Muscle of arm (tissue), 12 donors: ENCODE results near the gene WDR59. TPM values are rescaled to one million over a fixed set of nuclear protein-coding genes. Genes with fewer than 3 reads are reported as not detected.

ENCODE experiments used
- polyA plus RNA-seq, 12 donors: library from polyadenylated mRNA; unstranded; fragments of 120-200 nt; gene quantifications; one replicate each; pipeline ENCODE4 v1.2.1, GENCODE V29; 2013; ENCODE audit not compliant: insufficient read length in 12 of 12

Gene WDR59
- polyA plus RNA-seq, 12 donors, result 37.0 to 84.5 (median 48.7) TPM; not detected in 1

Other genes starting within 250 kb of the WDR59 start
- gene FA2H, start 210.3 kb downstream of the WDR59 start, polyA plus RNA-seq, result 1 to 10 TPM in 2 of 12 donors, under 1 TPM in 6, not detected in 4; 0.08 to 6.8 (median 0.15) TPM
- 10 to 100 TPM in 11 of 12 donors, not detected in 1; 37.6 to 99.0 (median 40.8) TPM for gene ZNRF1, start 13.9 kb upstream of the WDR59 start, polyA plus RNA-seq
- 1 to 10 TPM in 9 of 12 donors, under 1 TPM in 1, not detected in 2; 0.63 to 3.3 (median 2.2) TPM for gene LDHD, start 131.7 kb upstream of the WDR59 start, polyA plus RNA-seq
- gene ZFP1, start 163.4 kb upstream of the WDR59 start, polyA plus RNA-seq, result 10 to 100 TPM in 10 of 12 donors, 1 to 10 TPM in 1, not detected in 1; 8.5 to 19.6 (median 14.0) TPM
- gene CTRB2, start 222.0 kb upstream of the WDR59 start, polyA plus RNA-seq, result under 1 TPM in 6 of 12 donors, not detected in 6; 0.17 to 0.85 (median 0.44) TPM
- under 1 TPM in 4 of 12 donors, not detected in 8; 0.26 to 0.72 (median 0.51) TPM for gene CTRB1, start 233.9 kb upstream of the WDR59 start, polyA plus RNA-seq